ENCODE results near the gene R3HDM1. TPM values are rescaled to one million over a fixed set of nuclear protein-coding genes. Genes with fewer than 3 reads are reported as not detected.
"Not testable (repeated sequence)": the region's sequence is repeated elsewhere in the genome, so short reads cannot be mapped to it uniquely, and the experiment has no call there.

The R3HDM1 gene
- total and polyA plus RNA-seq, 3 donors from 2014 or later, result 50.7 to 106 (median 82.1) TPM

DNA sequence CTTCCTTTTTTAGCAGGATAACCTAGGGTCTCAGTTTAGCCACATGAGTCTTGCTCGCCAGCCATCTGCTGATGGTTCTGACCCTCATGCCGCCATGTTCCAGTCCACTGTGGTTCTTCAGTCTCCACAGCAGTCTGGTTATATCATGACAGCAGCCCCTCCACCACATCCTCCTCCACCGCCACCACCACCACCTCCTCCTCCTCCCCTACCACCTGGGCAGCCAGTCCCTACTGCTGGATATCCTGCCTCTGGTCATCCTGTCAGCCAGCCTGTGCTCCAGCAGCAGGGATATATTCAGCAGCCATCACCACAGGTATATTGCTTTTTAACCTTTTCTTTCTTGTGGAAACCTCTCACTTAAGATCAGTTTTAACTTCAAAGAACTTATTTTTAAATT is 120.4 kb downstream of the R3HDM1 start:
- H3K27ac ChIP-seq, result no peak overlapping the region
- H3K4me3 ChIP-seq, result no peak overlapping the region
- H3K36me3 ChIP-seq (ENCODE audit: low read depth, missing control alignments), result no peaks in the 10 kb centered on the region
- no peak for DNase-seq
- no peak for TF ChIP-seq POLR2A (IDR thresholded peaks at IDR 0.05)
- TF ChIP-seq, protein P1, sequence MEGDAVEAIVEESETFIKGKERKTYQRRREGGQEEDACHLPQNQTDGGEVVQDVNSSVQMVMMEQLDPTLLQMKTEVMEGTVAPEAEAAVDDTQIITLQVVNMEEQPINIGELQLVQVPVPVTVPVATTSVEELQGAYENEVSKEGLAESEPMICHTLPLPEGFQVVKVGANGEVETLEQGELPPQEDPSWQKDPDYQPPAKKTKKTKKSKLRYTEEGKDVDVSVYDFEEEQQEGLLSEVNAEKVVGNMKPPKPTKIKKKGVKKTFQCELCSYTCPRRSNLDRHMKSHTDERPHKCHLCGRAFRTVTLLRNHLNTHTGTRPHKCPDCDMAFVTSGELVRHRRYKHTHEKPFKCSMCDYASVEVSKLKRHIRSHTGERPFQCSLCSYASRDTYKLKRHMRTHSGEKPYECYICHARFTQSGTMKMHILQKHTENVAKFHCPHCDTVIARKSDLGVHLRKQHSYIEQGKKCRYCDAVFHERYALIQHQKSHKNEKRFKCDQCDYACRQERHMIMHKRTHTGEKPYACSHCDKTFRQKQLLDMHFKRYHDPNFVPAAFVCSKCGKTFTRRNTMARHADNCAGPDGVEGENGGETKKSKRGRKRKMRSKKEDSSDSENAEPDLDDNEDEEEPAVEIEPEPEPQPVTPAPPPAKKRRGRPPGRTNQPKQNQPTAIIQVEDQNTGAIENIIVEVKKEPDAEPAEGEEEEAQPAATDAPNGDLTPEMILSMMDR (IDR thresholded peaks at IDR 0.05), result no peak
- intact Hi-C loops (cut with DNase I; ENCODE audit: low total_unique reads), result no loop called here
- no peaks in the 10 kb centered on the region for H3K27me3 ChIP-seq
- WGBS, 2 donors, result 96 to 98% methylated on average over 3 of the region's 3 CpGs
- no peaks in the 10 kb centered on the region for H3K9me3 ChIP-seq
- H3K4me1 ChIP-seq, result no peaks in the 10 kb centered on the region

DNA sequence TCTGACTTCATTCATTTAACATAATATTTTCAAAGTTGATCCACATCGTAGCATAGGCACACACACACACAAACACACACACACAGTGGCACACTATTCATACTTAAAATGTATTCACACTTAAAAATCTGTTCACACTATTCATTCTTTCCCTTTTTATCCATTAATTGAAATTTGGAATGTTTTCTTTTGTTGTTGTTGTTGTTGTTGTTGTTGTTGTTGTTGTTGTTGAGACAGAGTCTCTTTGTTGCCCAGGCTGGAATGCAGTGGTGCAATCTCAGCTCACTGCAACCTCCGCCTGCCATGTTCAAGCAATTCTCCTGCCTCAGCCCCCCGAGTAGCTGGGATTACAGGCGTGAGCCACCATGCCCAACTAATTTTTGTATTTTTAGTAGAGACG is 123.0 kb downstream of the R3HDM1 start:
- WGBS, 2 donors, result 96 to 97% methylated on average over 5 of the region's 5 CpGs
- H3K9me3 ChIP-seq; H3K27me3 ChIP-seq; DNase-seq; H3K4me1 ChIP-seq; intact Hi-C loops (cut with DNase I; ENCODE audit: low total_unique reads); H3K27ac ChIP-seq; H3K36me3 ChIP-seq (ENCODE audit: low read depth, missing control alignments); H3K4me3 ChIP-seq: not testable (repeated sequence)

DNA sequence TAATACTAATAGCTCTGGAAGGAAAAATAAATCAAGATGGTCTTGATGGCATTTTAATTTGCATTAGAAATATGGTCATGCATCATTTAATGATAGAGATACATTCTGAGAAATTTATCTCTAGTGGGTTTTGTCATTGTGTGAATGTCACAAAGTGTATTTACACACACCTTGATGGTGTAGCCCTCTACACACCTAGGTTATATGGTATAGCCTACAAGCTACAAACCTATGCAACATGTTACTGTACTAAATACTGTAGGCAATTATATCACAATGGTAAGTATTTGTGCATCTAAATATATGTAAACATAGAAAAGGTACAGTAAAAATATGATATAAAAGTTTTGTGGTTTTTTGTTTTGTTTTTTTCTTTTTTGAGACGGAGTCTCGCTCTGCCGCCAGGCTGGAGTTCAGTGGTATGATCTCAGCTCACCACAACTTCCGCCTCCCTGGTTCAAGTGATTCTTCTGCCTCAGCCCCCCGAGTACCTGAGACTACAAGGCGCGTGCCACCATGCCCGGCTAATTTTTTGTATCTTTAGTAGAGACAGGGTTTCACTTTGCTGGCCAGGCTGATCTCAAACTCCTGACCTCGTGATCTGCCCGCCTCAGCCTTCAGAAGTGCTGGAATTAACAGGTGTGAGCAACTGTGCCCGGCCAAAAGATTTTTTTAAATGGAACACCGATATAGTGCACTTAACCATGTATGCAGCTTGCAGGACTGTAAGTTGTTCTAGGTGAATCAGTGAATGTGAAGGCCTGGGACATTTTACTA is 126.7 kb downstream of the R3HDM1 start:
- intact Hi-C loops (cut with DNase I; ENCODE audit: low total_unique reads), result no loop called here
- Histone ChIP-seq H3K27ac (no peak overlapping the region), H3K9me3 (no peaks in the 10 kb centered on the region), H3K4me3 (no peak overlapping the region), H3K4me1 (no peaks in the 10 kb centered on the region), H3K36me3 (ENCODE audit: low read depth, missing control alignments) (no peaks in the 10 kb centered on the region), H3K27me3 (no peaks in the 10 kb centered on the region)
- TF ChIP-seq POLR2A (IDR thresholded peaks at IDR 0.05), result no peak
- TF ChIP-seq, protein P1 (IDR thresholded peaks at IDR 0.05), result no peak
- no peak for DNase-seq
- 88 to 95% methylated on average over 12 of the region's 12 CpGs for WGBS, 2 donors

DNA sequence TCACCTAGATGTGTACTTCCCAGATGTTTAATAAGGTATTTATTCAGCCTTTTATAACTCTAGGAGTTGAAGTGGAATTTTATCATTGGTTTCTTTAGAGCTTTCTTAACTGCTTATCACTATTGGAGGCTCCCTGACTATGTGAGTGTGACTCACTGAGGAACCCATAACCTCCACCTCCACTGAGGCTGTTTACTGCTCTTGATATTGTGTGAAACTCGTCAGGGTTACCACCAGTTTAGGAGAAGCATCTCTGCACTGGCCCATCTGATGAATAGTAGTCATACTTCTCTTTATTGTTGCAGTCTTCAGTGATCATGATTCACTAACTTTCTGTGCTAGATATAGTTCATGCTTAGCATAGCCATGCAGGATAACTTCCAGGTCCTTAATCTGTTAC is 130.8 kb downstream of the R3HDM1 start:
- Histone ChIP-seq H3K9me3 (no peaks in the 10 kb centered on the region), H3K27ac (no peak overlapping the region), H3K27me3 (no peaks in the 10 kb centered on the region), H3K4me1 (no peaks in the 10 kb centered on the region), H3K4me3 (no peak overlapping the region), H3K36me3 (ENCODE audit: low read depth, missing control alignments) (no peaks in the 10 kb centered on the region)
- WGBS, 2 donors, result 73 to 86% methylated on average over 1 of the region's 1 CpG
- DNase-seq, result no peak
- intact Hi-C loops (cut with DNase I; ENCODE audit: low total_unique reads), result no loop called here
- TF ChIP-seq POLR2A (IDR thresholded peaks at IDR 0.05), result no peak
- TF ChIP-seq, protein P1 (IDR thresholded peaks at IDR 0.05), result no peak

DNA sequence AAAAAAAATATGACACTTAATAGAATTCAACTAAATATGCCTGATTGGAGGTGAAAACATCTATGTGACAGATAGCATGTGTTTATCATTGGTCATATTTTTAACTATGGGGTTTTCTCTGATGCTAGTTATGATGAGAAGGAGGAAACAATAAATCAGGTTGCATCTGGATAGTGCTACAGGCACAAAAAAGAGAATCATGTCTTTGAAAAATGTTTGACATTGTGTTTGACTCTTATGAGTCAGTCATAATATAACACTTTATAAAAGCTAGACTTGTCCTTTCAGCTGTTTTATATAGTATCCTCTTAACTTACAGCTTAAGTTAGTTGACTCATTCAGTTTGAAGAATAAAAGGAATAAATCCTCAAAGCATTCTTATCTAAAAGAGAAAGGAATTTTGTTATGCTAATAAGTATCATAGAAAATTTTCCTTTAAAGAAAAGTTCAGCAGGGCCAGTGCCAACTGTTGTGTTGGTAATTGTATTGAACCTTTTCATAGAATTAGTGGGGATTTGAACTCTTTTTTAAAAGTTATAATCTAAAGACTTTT is 131.9 kb downstream of the R3HDM1 start:
- no peak for DNase-seq
- TF ChIP-seq, protein P1 (IDR thresholded peaks at IDR 0.05), result no peak
- no peak for TF ChIP-seq POLR2A (IDR thresholded peaks at IDR 0.05)
- intact Hi-C loops (cut with DNase I; ENCODE audit: low total_unique reads), result no loop called here
- Histone ChIP-seq H3K9me3 (no peaks in the 10 kb centered on the region), H3K4me3 (no peak overlapping the region), H3K36me3 (ENCODE audit: low read depth, missing control alignments) (no peaks in the 10 kb centered on the region), H3K4me1 (no peaks in the 10 kb centered on the region), H3K27ac (no peak overlapping the region), H3K27me3 (no peaks in the 10 kb centered on the region)
